ENCODE results near the gene HOXB8.
A peak's percentile ranks its signal among the peaks of the same experiment; 100 is the strongest.

Gene HOXB8

GRCh38 chr17:48596000-48596734 is 18.9 kb downstream of the HOXB8 start:
- no peak for DNase-seq

- no peak for DNase-seq
Observed at GRCh38 chr17:48595278-48595999, 19.7 kb downstream of the HOXB8 start.

GRCh38 chr17:48594538-48595277 is 20.4 kb downstream of the HOXB8 start:
- no peak for DNase-seq

GRCh38 chr17:48593840-48594537 is 21.1 kb downstream of the HOXB8 start:
- peak; percentile 84 for DNase-seq

- no peak for DNase-seq
Observed at GRCh38 chr17:48593126-48593829, 21.8 kb downstream of the HOXB8 start, which contains the start of gene HOXB5. Gene HOXB5 (minus strand): TSS chr17:48593779. CDS start chr17:48593682, 97 bp downstream.

GRCh38 chr17:48592577-48592976 is 22.5 kb downstream of the HOXB8 start:
- DNase-seq = no peak

- no peak for DNase-seq
Observed at GRCh38 chr17:48592057-48592514, 23.0 kb downstream of the HOXB8 start.

GRCh38 chr17:48591255-48592056 is 23.6 kb downstream of the HOXB8 start:
- no peak for DNase-seq

GRCh38 chr17:48590607-48591161 is 24.4 kb downstream of the HOXB8 start:
- no peak for DNase-seq

GRCh38 chr17:48589831-48590606 is 25.1 kb downstream of the HOXB8 start, which contains the start of gene HOXB3:
Gene HOXB3 (minus strand): TSS chr17:48590241. CDS start chr17:48552474, 37,767 bp downstream.
- no peak for DNase-seq

- no peak for DNase-seq
Observed at GRCh38 chr17:48589060-48589830, 25.8 kb downstream of the HOXB8 start.

GRCh38 chr17:48588528-48588927 is 26.6 kb downstream of the HOXB8 start:
- DNase-seq = no peak

- no peak for DNase-seq
Observed at GRCh38 chr17:48588074-48588415, 27.0 kb downstream of the HOXB8 start.

GRCh38 chr17:48587276-48588073 is 27.6 kb downstream of the HOXB8 start:
- DNase-seq = no peak

- DNase-seq = no peak
Observed at GRCh38 chr17:48586355-48587258, 28.5 kb downstream of the HOXB8 start.

- DNase-seq = no peak
Observed at GRCh38 chr17:48584223-48584741, 30.8 kb downstream of the HOXB8 start.

- DNase-seq = no peak
Observed at GRCh38 chr17:48583708-48584222, 31.3 kb downstream of the HOXB8 start.
